Stomach (tissue), 4 donors: ENCODE results near the gene TMEM178B.

Source experiments
- CTCF ChIP-seq, 7 experiments: fragments of 450-650 bp in 4 of 7; fragments of 200-600 bp in 3 of 7; sonication (generic) in 3 of 7; IDR thresholded peaks; one replicate each; pipeline ENCODE4 v1.5.1; 2016 to 2019; ENCODE audit warnings: antibody characterized with exemption in 7 of 7, control low read depth in 2 of 7, mild to moderate bottlenecking in 1 of 7
- EP300 ChIP-seq: sonication (generic); formaldehyde crosslinking; IDR thresholded peaks from one replicate; pipeline ENCODE4 v1.6.1; 2017; ENCODE audit warnings: antibody characterized with exemption
- POLR2A ChIP-seq, 4 donors: fragments of 450-650 bp; IDR thresholded peaks; one replicate each; pipeline ENCODE4 v1.6.1; 2016; ENCODE audit warnings: antibody characterized with exemption in 4 of 4, control low read depth in 2 of 4, mild to moderate bottlenecking in 1 of 4, moderate library complexity in 1 of 4
- POLR2AphosphoS5 ChIP-seq, 3 donors: sonication (generic); formaldehyde crosslinking; IDR thresholded peaks; one replicate each; pipeline ENCODE4 v1.6.1; 2016; ENCODE audit warnings: antibody characterized with exemption in 3 of 3

- no peak for TF ChIP-seq POLR2AphosphoS5 (IDR thresholded peaks at IDR 0.05)
- no peak for TF ChIP-seq CTCF (IDR thresholded peaks at IDR 0.05)
- TF ChIP-seq POLR2A (IDR thresholded peaks at IDR 0.05): no peak
- TF ChIP-seq EP300: no peak
Observed at GRCh38 chr7:141461924-141462323, 388.1 kb downstream of the TMEM178B start.
